Neuronal stem cell (in vitro differentiated cells): ENCODE measurements around the gene SCN5A. TPM values are rescaled to one million over a fixed set of nuclear protein-coding genes. Genes with fewer than 3 reads are reported as not detected.

ENCODE experiments used
- DNase-seq: peaks from one replicate; pipeline ENCODE4 v3.0.0-alpha.2; 2013; ENCODE audit warnings: low spot score
- H2AFZ ChIP-seq: one replicate; pipeline ENCODE4 v1.6.1; 2013; ENCODE audit warnings: mild to moderate bottlenecking, low read length, inconsistent platforms
- H2AK5ac ChIP-seq: 2 replicates; pipeline ENCODE4 v1.6.1; 2013; ENCODE audit warnings: low read depth, mild to moderate bottlenecking, inconsistent platforms, low read length, moderate library complexity, mixed read lengths
- H2BK120ac ChIP-seq: 2 replicates; pipeline ENCODE4 v1.6.1; 2013; ENCODE audit warnings: low read depth, mild to moderate bottlenecking, inconsistent platforms, low read length, moderate library complexity, mixed read lengths
- H2BK12ac ChIP-seq: one replicate; pipeline ENCODE4 v1.6.1; 2013; ENCODE audit warnings: low read length, inconsistent platforms
- H2BK15ac ChIP-seq: 2 replicates; pipeline ENCODE4 v1.6.1; 2013; ENCODE audit warnings: mild to moderate bottlenecking, low read length, inconsistent platforms, mixed read lengths
- H2BK5ac ChIP-seq: one replicate; pipeline ENCODE4 v1.6.1; 2013; ENCODE audit warnings: inconsistent platforms, mild to moderate bottlenecking, low read length, moderate library complexity
- H3K14ac ChIP-seq: one replicate; pipeline ENCODE4 v1.6.1; 2013; ENCODE audit warnings: low read length, inconsistent platforms
- H3K18ac ChIP-seq: 2 replicates; pipeline ENCODE4 v1.6.1; 2013; ENCODE audit warnings: low read length, inconsistent platforms
- H3K23ac ChIP-seq: 2 replicates; pipeline ENCODE4 v1.6.1; 2013; ENCODE audit warnings: low read depth, mild to moderate bottlenecking, mixed read lengths, low read length, inconsistent platforms; ENCODE audit not compliant: poor library complexity
- H3K27ac ChIP-seq: replicated peaks from 3 replicates; pipeline ENCODE4 v1.5.1; 2013; ENCODE audit warnings: low read length, inconsistent platforms
- H3K27me3 ChIP-seq, 3 experiments: 2 replicates each; pipeline ENCODE4 v1.6.1; 2013; ENCODE audit warnings: low read length in 3 of 3, mild to moderate bottlenecking in 2 of 3, inconsistent platforms in 1 of 3, low read depth in 1 of 3, mixed read lengths in 1 of 3, moderate library complexity in 1 of 3; ENCODE audit not compliant: control insufficient read depth in 3 of 3, insufficient read depth in 3 of 3
- H3K36me3 ChIP-seq, 2 donors: replicated peaks in 1 of 2; 2 replicates each; pipeline ENCODE4 v1.6.1; 2013; ENCODE audit warnings: low read length in 2 of 2; ENCODE audit not compliant: control insufficient read depth in 2 of 2, insufficient read depth in 2 of 2
- H3K4ac ChIP-seq: 2 replicates; pipeline ENCODE4 v1.6.1; 2013; ENCODE audit warnings: inconsistent platforms, mild to moderate bottlenecking, low read length, moderate library complexity
- H3K4me1 ChIP-seq, 2 donors: 1 replicate in 1 of 2; 2 replicates in 1 of 2; pipeline ENCODE4 v1.6.1; 2013; ENCODE audit warnings: low read length in 2 of 2, low read depth in 1 of 2; ENCODE audit not compliant: control insufficient read depth in 2 of 2, insufficient read depth in 1 of 2
- H3K4me2 ChIP-seq: one replicate; pipeline ENCODE4 v1.6.1; 2013; ENCODE audit warnings: mild to moderate bottlenecking, low read length, inconsistent platforms; ENCODE audit not compliant: insufficient read depth, poor library complexity, severe bottlenecking
- H3K4me3 ChIP-seq, 2 donors: 2 replicates each; pipeline ENCODE4 v1.5.1; 2013; ENCODE audit warnings: low read length in 2 of 2, mild to moderate bottlenecking in 2 of 2, inconsistent platforms in 1 of 2, moderate library complexity in 1 of 2
- H3K79me1 ChIP-seq: one replicate; pipeline ENCODE4 v1.6.1; 2013; ENCODE audit warnings: low read depth, mild to moderate bottlenecking, inconsistent platforms, low read length, moderate library complexity
- H3K9ac ChIP-seq: one replicate; pipeline ENCODE4 v1.6.1; 2013; ENCODE audit warnings: mild to moderate bottlenecking, low read depth, low read length, inconsistent platforms; ENCODE audit not compliant: poor library complexity
- H3K9me3 ChIP-seq, 2 donors: replicated peaks in 1 of 2; 2 replicates each; pipeline versions ENCODE3 to v1.6.1; 2013; ENCODE audit warnings: low read length in 2 of 2, mild to moderate bottlenecking in 2 of 2, inconsistent platforms in 1 of 2, low read depth in 1 of 2, mixed read lengths in 1 of 2, moderate library complexity in 1 of 2; ENCODE audit not compliant: control insufficient read depth in 2 of 2, insufficient read depth in 1 of 2
- H4K8ac ChIP-seq: one replicate; pipeline ENCODE4 v1.6.1; 2013; ENCODE audit warnings: low read depth, mild to moderate bottlenecking, inconsistent platforms, low read length, moderate library complexity
- H4K91ac ChIP-seq: one replicate; pipeline ENCODE4 v1.6.1; 2013; ENCODE audit warnings: low read length, low read depth, mild to moderate bottlenecking, inconsistent platforms; ENCODE audit not compliant: poor library complexity
- WGBS, 2 donors: extraction: QIAGEN DNeasy Blood & Tissue Kit; methylation state at CpG; one replicate each; pipeline ENCODE4 v1.1.7; 2013; ENCODE audit warnings: missing lambda C conversion rate in 2 of 2, mixed read lengths in 1 of 2; ENCODE audit not compliant: insufficient read length in 2 of 2, insufficient replicate concordance in 1 of 2; ENCODE audit errors: extremely low coverage in 2 of 2; 5-methylcytosine and 5-hydroxymethylcytosine counted together
- polyA plus RNA-seq, 2 experiments: library from polyadenylated mRNA; stranded (reverse); fragments of 200-250 nt; gene quantifications; one replicate each; pipeline ENCODE4 v1.2.3, GENCODE V29; 2013

SCN5A gene
- polyA plus RNA-seq (2013, experiment 1 of 2) = 1.3 TPM
- polyA plus RNA-seq (2013, experiment 2 of 2) = 1.5 TPM

GRCh38 chr3:38649500-38650247 lies at the start of gene SCN5A:
Gene SCN5A (minus strand): TSS chr3:38649687. CDS start chr3:38633307, 16,380 bp downstream.
- peaks cover 0 to 2% of the 10 kb centered on the region in 2 donors for H3K9me3 ChIP-seq
- H3K18ac ChIP-seq = peak within 1 kb of the TSS; percentile 91
- DNase-seq = no peak
- no peak within 1 kb of the TSS for H3K23ac ChIP-seq
- H3K14ac ChIP-seq = peak within 1 kb of the TSS; percentile 13
- peak within 1 kb of the TSS; percentile 64 for H2BK12ac ChIP-seq
- peak within 1 kb of the TSS; percentile 29 to 84 for H3K4me3 ChIP-seq
- no peak within 1 kb of the TSS for H2BK120ac ChIP-seq
- H3K79me1 ChIP-seq = no peaks in the 10 kb centered on the region
- H3K36me3 ChIP-seq = no peaks in the 10 kb centered on the region
- H3K9ac ChIP-seq = peak within 1 kb of the TSS; percentile 92
- no peak within 1 kb of the TSS for H3K4ac ChIP-seq
- no peak within 1 kb of the TSS for H3K27ac ChIP-seq
- H2BK5ac ChIP-seq = no peak within 1 kb of the TSS
- H2AFZ ChIP-seq = peak within 1 kb of the TSS; percentile 87
- no peak within 1 kb of the TSS for H4K91ac ChIP-seq
- no CpG with 5 or more reads among the region's 76 CpGs for WGBS, 2 donors
- no peak within 1 kb of the TSS for H4K8ac ChIP-seq
- peak within 1 kb of the TSS; percentile 20 for H2AK5ac ChIP-seq
- peak within 1 kb of the TSS; percentile 86 for H3K4me2 ChIP-seq
- H3K4me1 ChIP-seq = peaks cover 2 to 9% of the 10 kb centered on the region in 2 donors
- peaks cover 0 to 74% (median 36%) of the 10 kb centered on the region in 3 experiments for H3K27me3 ChIP-seq
- H2BK15ac ChIP-seq = peak within 1 kb of the TSS; percentile 22

- Histone ChIP-seq H3K23ac (no peak overlapping the region), H3K4me3 (no peak overlapping the region), H2AK5ac (no peak overlapping the region), H2BK5ac (no peak overlapping the region), H2BK12ac (no peak overlapping the region), H2AFZ (no peak overlapping the region), H3K18ac (no peak overlapping the region), H4K8ac (no peak overlapping the region), H2BK120ac (no peak overlapping the region), H3K27me3 (no peaks in the 10 kb centered on the region), H4K91ac (no peak overlapping the region), H3K27ac (no peak overlapping the region), H3K36me3 (no peaks in the 10 kb centered on the region), H3K9ac (no peak overlapping the region), H2BK15ac (no peak overlapping the region), H3K4me1 (no peaks in the 10 kb centered on the region), H3K4ac (no peak overlapping the region), H3K9me3 (no peaks in the 10 kb centered on the region), H3K79me1 (no peaks in the 10 kb centered on the region), H3K4me2 (no peak overlapping the region), H3K14ac (no peak overlapping the region)
- DNase-seq = no peak
- no CpG with 5 or more reads among the region's 5 CpGs for WGBS, 2 donors
Observed at GRCh38 chr3:38698760-38699159, 49.3 kb upstream of the SCN5A start.

- no peak overlapping the region for H3K4ac ChIP-seq
- H3K9me3 ChIP-seq = no peaks in the 10 kb centered on the region
- no peak for DNase-seq
- no peak overlapping the region for H2BK15ac ChIP-seq
- no peak overlapping the region for H3K4me2 ChIP-seq
- H2BK5ac ChIP-seq = no peak overlapping the region
- H4K8ac ChIP-seq = no peak overlapping the region
- H2AK5ac ChIP-seq = no peak overlapping the region
- H3K4me3 ChIP-seq = no peak overlapping the region
- H3K36me3 ChIP-seq = no peaks in the 10 kb centered on the region
- no CpG with 5 or more reads among the region's 12 CpGs for WGBS, 2 donors
- H3K27me3 ChIP-seq = no peaks in the 10 kb centered on the region
- no peak overlapping the region for H2BK12ac ChIP-seq
- H3K4me1 ChIP-seq = no peaks in the 10 kb centered on the region
- no peak overlapping the region for H2BK120ac ChIP-seq
- no peak overlapping the region for H4K91ac ChIP-seq
- no peak overlapping the region for H3K9ac ChIP-seq
- H3K23ac ChIP-seq = no peak overlapping the region
- H3K27ac ChIP-seq = no peak overlapping the region
- H3K18ac ChIP-seq = no peak overlapping the region
- H3K14ac ChIP-seq = no peak overlapping the region
- no peak overlapping the region for H2AFZ ChIP-seq
- H3K79me1 ChIP-seq = no peaks in the 10 kb centered on the region
Observed at GRCh38 chr3:38698061-38698460, 48.6 kb upstream of the SCN5A start.

GRCh38 chr3:38696034-38696433 lies 46.5 kb upstream of the SCN5A start:
- Histone ChIP-seq H2BK15ac (no peak overlapping the region), H2AK5ac (no peak overlapping the region), H3K23ac (no peak overlapping the region), H2BK5ac (no peak overlapping the region), H2BK12ac (no peak overlapping the region), H3K9ac (no peak overlapping the region), H3K4me1 (no peaks in the 10 kb centered on the region), H3K36me3 (no peaks in the 10 kb centered on the region), H4K91ac (no peak overlapping the region), H3K9me3 (no peaks in the 10 kb centered on the region), H3K27me3 (no peaks in the 10 kb centered on the region), H3K18ac (no peak overlapping the region), H3K27ac (no peak overlapping the region), H4K8ac (no peak overlapping the region), H3K4me3 (no peak overlapping the region), H2BK120ac (no peak overlapping the region), H3K4ac (no peak overlapping the region), H3K4me2 (no peak overlapping the region), H2AFZ (no peak overlapping the region), H3K14ac (no peak overlapping the region), H3K79me1 (no peaks in the 10 kb centered on the region)
- WGBS, 2 donors = no CpG with 5 or more reads among the region's 2 CpGs
- DNase-seq = no peak
